K562 (cell line): ENCODE results near the gene ACO2.

Experiments
- CTCF ChIP-seq, 3 experiments: IDR thresholded peaks in 2 of 3; conservative IDR thresholded peaks in 1 of 3; 2 replicates each; pipeline ENCODE4 v1.5.1; 2011 to 2012; ENCODE audit warnings: low read length in 3 of 3, mild to moderate bottlenecking in 3 of 3, control low read depth in 2 of 3, improper control_type of control experiment in 1 of 3, inconsistent platforms in 1 of 3, low read depth in 1 of 3, mixed read lengths in 1 of 3, moderate library complexity in 1 of 3; ENCODE audit not compliant: insufficient read depth in 2 of 3
- MAZ ChIP-seq, 2 experiments: fragments of 450-650 bp in 1 of 2; sonication (generic) in 1 of 2; formaldehyde crosslinking; IDR thresholded peaks in 1 of 2; conservative IDR thresholded peaks in 1 of 2; 2 replicates each; pipeline versions ENCODE4 v1.4.0 to v1.5.0; 2020; ENCODE audit warnings: mild to moderate bottlenecking in 1 of 2, missing genetic modification reagents in 1 of 2

GRCh38 chr22:41525450-41526225, 56.7 kb downstream of the ACO2 start:
- TF ChIP-seq CTCF (IDR thresholded peaks at IDR 0.05 in 2 of 3, conservative IDR thresholded peaks at IDR 0.05 in 1 of 3; ENCODE audit: insufficient read depth in 2 of 3, low read depth in 1 of 3, low read length in 3 of 3) = no peak
- no peak for TF ChIP-seq MAZ (CRISPR knock-in tag; conservative IDR thresholded peaks at IDR 0.05 in 1 of 2, IDR thresholded peaks at IDR 0.05 in 1 of 2)
